Kidney glomerular epithelial cell (primary cell): Measurements from ENCODE around the gene MERTK.
A peak's percentile ranks its signal among the peaks of the same experiment; 100 is the strongest.
"Not testable (repeated sequence)": the region's sequence is repeated elsewhere in the genome, so short reads cannot be mapped to it uniquely, and the experiment has no call there.

ENCODE experiments used
- DNase-seq: peaks from one replicate; lab custom pipeline; 2025; lab: John Stamatoyannopoulos, UW

Gene MERTK

DNA sequence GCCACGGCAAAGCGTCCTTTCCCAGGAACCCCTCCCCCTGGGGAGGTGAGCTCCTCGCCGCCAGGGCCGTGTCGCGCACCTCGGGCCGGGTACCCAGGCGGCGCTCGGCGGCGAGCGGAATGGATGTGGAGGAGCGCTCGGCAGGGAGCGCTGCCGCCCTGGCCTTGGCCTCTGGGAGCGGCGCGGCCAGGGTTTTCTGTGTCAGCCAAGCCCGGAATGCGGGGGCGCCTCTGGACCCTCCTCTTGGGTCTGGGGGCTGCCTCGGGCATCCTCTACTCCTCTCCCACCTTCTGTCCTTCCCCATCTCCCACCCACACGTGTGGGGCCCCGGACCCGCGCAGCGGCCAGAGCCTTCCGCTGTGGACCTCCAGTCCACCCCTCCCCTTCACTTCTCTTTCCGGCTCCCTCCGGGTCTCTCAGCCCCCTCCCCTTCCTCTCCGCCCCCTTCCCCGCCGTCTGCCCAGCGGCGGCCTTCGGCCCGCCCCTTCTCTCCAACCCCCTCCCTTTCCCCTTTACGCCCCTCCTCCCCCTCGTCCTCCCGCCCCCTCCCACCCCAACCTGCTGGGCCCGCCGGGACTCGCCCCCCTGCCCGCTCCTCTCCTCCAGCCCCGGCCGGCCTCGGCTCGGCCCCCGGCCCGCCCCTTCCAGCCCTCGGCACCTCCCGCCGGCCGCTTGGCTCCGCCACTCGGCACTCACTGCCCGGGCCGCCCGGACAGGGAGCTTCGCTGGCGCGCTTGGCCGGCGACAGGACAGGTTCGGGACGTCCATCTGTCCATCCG, at the start of gene MERTK:
TSS of gene MERTK (plus strand) at position 684 of the 779 bp plus-strand sequence. CDS start 129 bp downstream, outside the sequence.
- peak; percentile 68 for DNase-seq

DNA sequence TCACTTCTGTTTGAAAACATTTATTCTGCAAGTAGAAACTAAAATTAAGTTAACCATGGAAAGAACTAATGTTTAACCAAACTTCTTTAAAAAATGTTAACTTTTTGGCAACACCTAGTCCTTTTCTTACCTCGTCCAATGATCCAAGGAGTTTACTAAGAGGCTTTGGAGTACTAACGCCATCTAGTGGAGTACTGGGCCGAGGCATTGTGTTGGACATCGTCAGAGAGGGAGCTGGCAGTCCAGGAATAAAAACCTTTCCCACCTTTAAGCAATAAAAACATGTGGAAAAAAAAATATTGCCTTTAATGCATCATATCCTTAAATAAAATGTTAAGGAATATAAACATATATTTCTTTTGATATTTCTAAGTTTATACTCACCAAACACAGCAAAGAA, 47.8 kb upstream of the MERTK start:
- DNase-seq = peak; percentile 1

DNA sequence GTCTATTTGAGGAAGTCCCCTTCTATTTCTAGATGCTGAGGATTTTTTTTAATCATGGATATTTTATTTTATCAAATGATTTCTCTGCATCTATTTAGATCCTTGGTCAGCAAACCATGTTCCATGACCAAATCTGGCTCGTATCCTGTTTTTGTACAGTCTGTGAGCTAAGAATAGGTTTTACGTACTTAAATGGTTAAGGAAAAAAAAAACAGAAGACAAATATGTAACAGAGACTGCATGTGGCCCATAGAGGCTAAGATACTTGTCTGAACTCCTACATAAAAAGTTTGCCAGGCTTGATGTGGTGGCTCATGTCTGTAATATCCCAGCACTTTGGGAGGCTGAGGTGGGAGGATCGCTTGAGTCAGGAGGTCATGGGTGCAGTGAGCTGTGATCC, 45.9 kb upstream of the MERTK start:
- not testable (repeated sequence) for DNase-seq

DNA sequence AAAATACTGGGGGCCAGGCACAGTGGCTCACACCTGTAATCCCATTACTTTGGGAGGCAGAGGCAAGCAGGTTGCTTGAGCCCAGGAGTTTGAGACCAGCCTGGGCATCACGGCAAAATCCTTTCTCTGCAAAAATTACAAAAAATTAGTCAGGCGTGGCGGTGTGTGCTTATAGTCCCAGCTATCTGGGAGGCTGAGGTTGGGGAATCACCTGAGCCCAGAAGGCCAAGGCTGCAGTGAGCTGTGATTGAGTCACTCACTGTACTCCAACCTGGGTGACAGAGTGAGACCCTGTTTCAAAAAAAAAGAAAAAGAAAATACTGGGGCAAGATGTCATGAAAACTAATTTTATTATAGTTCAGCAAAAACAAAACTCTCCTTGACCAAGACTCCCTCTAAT, 38.4 kb upstream of the MERTK start:
- DNase-seq = peak; percentile 1

DNA sequence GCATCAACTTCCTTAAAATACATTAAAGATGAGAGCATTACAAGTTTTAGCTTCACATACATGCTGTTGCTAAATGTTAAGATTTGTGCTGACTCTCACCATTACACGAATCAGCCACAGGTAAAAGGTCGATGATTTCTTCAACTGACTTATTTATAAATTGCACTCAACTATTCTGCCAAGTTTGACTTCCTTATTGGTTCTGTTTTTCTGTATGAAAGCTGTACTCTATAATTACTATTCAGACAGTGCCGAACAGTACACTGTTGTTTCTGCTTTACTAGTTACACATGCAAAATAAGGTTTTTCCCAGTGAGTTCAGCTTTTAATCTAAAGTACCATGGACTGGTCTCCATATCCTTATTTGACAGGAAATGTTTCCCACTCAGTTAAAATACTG, 33.3 kb upstream of the MERTK start:
- not testable (repeated sequence) for DNase-seq

DNA sequence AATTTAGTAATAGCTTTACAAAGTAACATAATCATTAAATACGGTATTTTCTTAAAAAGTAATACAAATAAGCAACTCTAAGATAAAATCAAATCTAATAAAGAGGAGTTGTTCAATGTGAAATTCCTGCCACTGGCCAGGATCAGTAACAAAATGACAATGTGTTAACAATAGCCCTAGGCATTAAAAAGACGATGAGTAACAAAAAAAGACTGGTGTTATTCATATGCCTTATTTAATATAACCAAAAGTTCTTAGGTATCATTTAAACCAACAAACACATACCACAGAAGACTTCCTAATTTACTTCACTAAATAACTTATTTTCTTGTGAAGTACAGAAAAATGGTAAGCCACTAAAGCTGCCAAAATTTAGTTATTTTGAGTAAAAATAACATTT, 25.6 kb upstream of the MERTK start:
- not testable (repeated sequence) for DNase-seq

DNA sequence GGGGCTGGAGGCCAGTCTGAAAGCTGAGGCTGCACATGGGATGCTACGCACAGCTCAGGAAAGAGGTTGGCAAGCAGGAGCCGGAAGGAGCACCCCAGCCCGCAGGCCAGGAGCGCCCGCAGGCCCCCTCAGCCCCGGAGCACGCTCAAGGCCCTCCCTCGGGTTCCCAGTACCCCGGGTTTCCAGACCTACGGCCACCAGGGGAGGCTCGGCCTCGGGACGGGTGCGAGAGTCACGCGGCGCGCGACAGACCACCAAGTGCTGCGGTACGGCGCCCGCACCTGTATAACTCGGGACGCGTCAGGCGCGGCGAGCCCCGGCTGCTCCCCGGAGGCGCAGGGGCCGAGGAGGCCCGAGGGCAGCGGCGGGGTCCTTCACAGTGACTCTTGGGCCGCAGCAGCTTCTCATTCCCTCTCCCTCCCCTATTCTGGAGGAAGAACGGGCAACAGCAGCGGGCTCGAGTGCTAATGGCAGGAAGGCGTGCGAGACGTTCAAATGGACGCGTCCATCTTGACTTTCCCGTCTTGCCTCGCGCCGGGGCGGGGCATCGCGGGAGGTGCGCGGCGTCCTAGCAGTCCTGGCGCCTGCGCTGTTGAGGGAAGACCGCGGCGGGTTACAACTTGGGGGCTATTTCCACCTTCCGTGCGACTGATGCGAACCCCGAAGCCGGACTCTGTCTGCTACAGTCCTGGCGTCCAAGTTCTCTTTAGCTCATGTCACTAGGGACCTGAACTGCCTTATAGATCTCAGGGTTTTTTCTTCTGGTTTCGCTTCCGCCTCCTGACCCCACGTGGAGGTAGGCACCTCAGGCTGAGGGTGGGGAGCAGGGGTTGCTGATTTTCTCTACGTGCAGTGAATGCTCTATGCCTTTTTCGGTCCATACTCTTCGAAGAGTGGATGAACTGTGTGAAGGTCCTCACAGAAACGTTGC, 14.5 kb upstream of the MERTK start, which contains the start of gene ANAPC1:
TSS of gene ANAPC1 (minus strand) at position 533 of the 931 bp plus-strand sequence. CDS start 3,368 bp downstream, outside the sequence.
- DNase-seq = peak; percentile 86

DNA sequence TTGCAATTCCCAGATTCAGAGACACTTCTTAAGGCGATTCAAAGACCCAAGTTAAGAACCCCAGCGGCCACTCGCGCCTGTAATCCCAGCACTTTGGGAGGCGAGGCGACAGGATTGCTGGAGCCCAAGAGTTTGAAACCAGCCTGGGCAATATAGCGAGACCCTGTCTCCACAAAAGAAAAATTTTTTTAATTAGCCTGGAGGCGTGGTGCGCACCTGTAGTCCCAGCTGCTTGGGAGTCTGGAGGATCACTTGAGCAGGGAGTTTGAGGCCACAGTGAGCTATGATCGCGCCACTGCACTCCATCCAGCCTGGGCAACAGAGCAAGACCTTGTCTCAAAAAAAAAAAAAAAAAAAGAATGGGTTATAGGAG, 13.8 kb upstream of the MERTK start:
- DNase-seq = no peak

DNA sequence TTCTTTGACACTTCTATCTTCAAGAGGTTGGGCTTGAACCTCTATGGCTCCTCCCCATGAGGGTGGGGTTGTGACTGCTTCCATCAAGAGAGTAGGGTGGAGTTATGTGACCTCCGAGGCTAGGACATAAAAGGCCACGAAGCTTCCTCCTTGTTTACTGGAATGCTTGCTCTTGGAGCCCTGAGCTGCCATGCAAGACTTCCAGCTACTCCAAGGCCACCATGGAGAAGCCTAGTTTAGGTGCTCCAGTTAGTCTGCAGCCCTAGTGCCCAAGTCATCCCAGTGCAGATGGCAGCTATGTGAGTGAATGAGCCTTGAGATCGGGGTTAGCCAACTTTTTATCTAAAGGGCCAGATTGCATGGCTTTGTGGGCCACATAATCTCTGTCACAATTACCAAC, 2.4 kb upstream of the MERTK start:
- no peak for DNase-seq

DNA sequence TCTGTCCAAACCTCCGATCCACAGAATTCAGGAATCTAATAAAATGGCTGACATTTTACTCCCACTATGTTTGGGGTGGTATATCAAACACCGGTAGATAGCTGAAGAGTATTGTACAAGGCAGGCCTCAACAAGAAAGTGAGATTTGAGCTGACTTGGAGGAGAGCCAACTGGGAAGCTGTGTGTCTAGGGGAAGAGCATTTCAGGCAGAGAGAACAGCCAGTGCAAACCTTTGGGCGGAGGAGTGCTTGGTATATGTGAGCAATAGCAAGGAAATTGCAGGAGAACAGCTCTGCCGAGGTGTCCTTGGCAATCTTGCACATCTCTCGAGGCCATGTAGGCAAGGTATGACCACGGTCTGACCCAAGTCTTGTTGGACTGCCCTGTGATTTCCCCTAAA, 1.8 kb upstream of the MERTK start:
- no peak for DNase-seq

DNA sequence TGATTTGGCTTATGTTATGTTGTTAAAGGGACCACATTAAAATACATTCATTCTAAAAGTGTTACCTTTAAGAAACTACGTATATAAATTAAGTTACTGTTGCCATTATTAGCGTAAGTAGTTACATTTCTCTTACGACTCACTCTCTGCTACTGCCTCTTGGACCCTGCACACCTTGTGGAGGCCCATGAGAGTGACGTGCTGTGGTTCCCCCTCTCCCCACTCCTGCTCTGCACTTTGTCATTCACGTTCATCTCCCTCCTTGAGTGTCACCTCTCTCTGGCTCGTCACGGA, 830 bp upstream of the MERTK start:
- no peak for DNase-seq

DNA sequence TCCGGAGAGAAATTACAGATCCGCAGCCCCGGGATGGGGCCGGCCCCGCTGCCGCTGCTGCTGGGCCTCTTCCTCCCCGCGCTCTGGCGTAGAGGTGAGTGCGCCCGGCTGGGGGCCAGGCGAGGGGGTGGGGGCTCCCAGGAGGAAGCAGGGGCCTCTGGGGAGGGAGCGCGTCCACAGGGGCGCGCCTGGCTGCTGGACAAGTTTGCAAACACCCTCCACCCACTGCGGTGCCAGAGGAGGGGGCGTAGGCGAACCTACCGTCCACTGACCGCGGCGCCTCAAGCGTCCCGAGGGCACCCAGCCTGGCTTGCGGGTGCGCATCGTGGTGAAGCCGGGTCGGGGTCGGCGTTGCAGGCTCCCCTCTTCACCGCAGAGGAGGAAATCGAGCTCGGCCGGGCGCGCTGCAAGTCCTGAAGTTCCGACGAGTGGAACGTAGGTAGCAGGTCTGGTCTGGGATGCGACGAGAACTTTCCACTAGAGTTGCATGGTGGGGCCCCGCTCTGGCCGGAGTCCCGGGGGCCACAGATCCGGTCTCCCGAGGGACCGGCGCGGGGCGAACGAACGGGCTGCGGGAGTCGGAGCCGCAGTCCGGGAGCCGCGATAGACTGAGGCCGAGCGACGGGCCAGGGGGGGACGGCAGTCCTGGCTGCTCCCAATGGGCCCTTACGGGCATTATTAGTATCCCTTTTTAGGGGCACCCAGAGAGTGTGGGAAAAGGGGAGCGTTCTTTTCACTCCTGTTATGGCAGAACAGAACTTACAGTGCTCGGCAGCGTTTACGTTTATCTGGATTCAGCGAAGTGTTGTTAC, 502 bp downstream of the MERTK start:
- no peak for DNase-seq

DNA sequence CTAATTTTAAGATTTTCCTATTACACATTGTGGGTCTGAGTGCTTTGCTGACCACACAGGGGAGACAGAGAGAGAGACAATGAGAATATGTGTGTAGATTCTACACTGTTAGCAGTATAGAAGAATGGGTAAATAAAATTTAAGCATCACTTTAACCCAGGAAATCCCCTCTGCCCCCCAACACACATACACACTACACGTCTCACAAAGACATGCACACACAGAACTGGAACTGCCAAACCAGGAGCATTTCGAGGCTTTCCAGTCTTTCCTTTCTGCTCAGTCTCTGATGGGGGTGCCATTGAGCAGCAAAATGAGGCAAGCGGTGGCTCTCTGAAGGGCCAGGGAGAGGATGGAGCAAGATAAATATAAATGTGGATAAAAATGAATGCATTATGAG, 2.5 kb downstream of the MERTK start:
- peak; percentile 64 for DNase-seq

DNA sequence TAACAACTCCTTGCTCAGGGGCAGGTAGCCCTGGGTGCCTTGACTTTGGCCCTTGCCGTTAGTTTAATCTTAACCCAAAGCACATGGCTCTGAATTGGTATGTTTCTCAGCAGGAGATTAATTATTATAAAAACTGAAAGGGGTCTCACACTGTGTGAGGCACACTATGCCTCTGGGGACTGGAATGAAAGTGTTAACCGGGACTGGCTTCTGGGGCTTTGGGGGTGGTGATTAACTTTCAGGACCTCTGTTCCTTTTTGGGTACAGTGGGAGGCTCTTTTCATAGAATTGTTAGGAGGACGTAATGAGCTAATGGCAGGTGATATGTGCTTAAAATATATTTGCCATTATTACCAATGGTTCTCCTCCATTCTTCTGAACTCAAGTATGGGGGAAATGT, 5.1 kb downstream of the MERTK start:
- no peak for DNase-seq

DNA sequence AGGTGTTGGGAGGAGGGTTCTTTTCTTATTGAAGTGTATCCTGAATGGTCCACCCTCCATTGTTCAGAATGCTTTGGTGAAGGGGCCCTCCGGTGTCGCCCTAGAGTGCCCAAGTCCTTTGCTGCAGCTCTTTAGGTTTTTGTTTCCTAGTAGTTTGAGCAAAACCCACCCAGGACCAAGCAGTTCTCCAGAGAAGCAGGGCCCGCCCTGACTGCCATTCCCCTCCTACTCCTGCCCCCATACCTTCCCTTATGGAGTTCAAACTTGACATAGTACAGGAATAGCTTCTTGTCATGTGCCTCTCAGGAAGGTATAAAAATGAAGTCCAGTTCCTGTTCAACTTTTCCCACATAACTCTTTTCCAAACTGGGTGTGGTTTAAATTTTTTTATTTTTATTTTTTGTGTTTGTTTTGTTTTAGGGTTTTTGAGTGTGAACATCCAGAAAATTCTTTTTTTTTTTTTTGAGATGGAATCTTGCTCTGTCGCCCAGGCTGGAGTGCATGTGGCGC, 5.6 kb downstream of the MERTK start:
- DNase-seq = no peak

DNA sequence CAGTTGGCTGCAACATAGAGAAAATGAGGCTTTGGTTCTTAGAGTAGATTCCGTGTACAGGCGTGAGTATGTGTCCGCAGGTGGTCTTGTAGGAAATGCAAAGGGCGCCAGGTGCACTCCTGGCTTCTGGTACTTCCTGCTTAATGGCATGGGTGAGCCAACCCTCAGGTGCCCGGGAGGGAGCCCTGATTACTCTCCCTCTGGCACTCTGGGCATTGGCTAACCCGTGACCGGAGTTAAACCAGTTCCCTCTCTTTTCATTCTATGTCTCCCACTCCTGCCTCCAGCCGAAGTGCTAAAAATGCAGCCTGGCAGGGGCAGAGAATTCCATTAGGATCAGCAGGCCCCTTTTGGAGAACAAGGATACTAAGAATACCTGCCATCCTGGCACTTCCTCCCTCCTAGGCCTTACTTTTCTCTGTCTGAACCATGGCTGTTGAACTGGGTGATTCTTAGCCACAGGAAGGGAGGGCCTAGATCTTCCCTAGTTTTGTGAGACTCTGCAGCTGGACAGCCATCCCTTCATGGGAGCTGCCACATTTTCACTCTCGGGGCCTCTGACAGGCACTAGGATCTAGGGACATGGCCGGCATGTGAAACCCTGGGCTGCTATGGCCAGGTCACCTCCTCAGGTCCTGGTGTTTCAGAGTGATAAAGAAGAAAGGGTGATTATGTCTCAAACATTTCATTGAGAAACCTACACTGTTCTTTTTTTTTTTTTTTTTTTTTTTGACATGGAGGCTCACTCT, 6.5 kb downstream of the MERTK start:
- DNase-seq = no peak

DNA sequence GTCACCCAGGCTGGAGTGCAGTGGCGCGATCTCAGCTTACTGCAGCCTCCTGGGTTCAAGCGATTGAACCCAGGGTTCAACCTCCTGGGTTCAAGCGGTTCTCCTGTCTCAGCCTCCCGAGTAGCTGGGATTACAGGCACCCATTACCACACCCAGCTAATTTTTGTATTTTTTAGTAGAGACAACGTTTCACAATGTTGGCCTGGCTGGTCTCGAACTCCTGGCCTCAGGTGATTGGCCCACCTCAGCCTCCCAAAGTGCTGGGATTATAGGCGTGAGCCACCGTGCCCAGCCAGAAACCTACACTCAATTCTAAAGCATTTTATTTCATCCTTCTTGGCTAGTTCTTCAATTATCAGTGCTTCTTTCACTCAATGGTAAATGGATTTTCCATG, 7.1 kb downstream of the MERTK start:
- DNase-seq = not testable (repeated sequence)

DNA sequence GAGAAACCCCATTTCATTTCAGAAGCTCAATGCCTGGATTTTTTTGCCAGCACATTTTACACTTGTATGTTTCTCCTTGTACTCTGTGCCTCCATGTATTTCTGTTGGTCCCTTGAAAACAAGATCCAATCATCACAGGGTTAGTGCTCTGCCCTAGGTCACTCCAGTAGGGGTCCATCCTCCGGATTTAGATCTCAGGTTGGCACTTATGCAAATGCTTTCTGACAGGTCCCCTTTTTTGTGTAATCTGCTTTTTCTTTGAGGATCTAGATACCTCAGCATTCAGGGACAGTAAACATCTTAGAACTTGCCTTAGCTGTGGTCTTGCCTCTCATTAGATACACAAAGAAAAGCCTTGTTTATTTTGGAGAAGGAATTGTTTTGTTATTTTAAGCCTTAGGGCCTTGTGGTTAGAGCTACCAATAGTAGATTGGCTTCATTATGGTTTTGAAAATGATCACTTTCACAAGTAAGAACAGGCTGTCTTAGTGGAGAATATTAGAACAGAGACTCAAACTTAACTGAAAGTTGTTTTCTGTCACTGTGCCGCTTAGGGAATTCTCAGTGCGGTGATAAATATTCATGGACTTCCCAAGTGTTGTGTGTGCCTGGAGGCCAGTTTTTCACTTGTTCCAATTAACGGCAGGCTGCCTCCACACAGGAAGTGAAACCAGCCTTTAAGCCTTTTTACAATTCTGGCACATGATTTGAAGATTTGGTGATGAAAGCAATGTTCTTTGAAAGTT, 7.8 kb downstream of the MERTK start:
- no peak for DNase-seq

DNA sequence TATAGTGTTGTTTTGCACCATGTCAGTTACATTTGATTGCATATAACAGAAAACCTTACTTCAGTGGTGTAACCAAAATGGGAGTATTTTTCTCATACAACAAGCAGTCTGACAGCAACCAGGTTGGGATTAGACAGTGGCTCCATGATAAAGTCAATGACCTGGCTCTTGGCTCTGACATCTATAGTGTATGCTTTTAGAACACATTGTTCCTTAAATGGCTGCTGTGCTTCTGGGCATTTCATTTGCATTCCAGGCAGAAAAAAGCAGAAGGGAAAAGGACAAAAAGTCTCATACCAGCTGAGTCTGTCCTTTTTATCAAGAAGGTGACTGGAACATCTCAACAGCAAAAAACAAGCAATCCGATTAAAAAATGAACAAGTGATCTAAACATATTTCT, 10.2 kb downstream of the MERTK start:
- DNase-seq = no peak

DNA sequence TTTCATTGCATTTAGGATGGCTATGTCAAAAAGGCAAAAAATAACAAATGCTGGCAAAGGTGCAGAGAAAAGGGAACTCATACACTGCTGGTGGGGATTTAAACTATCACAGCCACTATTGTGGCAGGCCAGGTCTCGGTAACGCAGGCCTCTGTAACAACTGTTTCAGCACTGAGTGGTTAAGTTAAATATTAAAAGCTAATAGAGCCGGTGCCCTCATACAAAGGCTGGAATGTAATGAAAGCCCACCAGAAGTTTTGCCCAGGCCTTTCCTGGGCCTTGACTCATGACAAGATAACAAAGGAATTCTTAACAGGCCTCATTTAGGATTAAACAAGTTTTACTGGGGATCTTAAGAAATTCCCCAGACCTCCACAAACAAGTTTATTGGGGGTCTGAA, 10.7 kb downstream of the MERTK start:
- DNase-seq = peak; percentile 63

DNA sequence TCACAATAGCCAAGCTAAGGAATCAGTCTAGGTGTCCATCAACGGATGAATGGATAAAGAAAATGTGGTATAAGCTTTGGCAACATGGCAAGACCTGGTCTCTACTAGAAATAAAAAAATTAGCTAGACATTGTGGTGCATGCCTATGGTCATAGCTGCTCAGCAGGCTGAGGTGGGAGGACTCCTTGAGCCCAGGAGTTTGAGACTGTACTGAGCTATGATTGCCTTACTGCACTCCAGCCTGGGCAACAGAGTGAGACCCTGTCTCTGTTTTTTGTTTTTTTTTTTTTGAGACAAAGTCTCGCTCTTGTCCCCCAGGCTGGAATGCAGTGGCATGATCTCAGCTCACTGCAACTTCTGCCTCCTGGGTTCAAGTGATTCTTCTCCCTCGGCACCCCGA, 11.6 kb downstream of the MERTK start:
- not testable (repeated sequence) for DNase-seq
